Transverse colon (tissue), 4 donors: Measurements from ENCODE around the gene ATP11A. TPM values are rescaled to one million over a fixed set of nuclear protein-coding genes. Genes with fewer than 3 reads are reported as not detected.

ENCODE experiments used
- DNase-seq: peaks from one replicate; pipeline ENCODE4 v3.0.0-alpha.2; 2019
- H3K27ac ChIP-seq, 4 donors: fragments of 200-600 bp; sonication (generic); 2 replicates each; pipeline ENCODE4 v1.5.1; 2016 to 2018; ENCODE audit warnings: inconsistent platforms in 4 of 4
- H3K27me3 ChIP-seq: fragments of 200-600 bp; sonication (generic); 2 replicates; pipeline ENCODE4 v1.5.1; 2017; ENCODE audit warnings: inconsistent platforms
- H3K36me3 ChIP-seq, 4 donors: fragments of 200-600 bp; sonication (generic); 2 replicates each; pipeline ENCODE4 v1.5.1; 2017 to 2019; ENCODE audit warnings: inconsistent platforms in 4 of 4
- H3K4me1 ChIP-seq, 4 donors: fragments of 200-600 bp; sonication (generic); 2 replicates each; pipeline ENCODE4 v1.5.1; 2017 to 2020; ENCODE audit warnings: inconsistent platforms in 4 of 4
- H3K4me3 ChIP-seq, 4 donors: fragments of 200-600 bp; sonication (generic); 1 replicate in 1 of 4; 2 replicates in 3 of 4; pipeline versions ENCODE4 v1.5.1 to v1.6.1; 2017 to 2019; ENCODE audit warnings: inconsistent platforms in 4 of 4
- H3K9me3 ChIP-seq, 2 donors: fragments of 200-600 bp; sonication (generic); 2 replicates each; pipeline ENCODE4 v1.5.1; 2017 to 2019; ENCODE audit warnings: inconsistent platforms in 2 of 2
- EP300 ChIP-seq: sonication (generic); formaldehyde crosslinking; IDR thresholded peaks from one replicate; pipeline ENCODE4 v1.6.1; 2017; ENCODE audit warnings: antibody characterized with exemption, low read depth
- POLR2A ChIP-seq: fragments of 450-650 bp; IDR thresholded peaks from one replicate; pipeline ENCODE4 v1.6.1; 2016; ENCODE audit warnings: antibody characterized with exemption, mild to moderate bottlenecking, moderate library complexity
- POLR2AphosphoS5 ChIP-seq, 3 donors: sonication (generic); formaldehyde crosslinking; IDR thresholded peaks; one replicate each; pipeline ENCODE4 v1.6.1; 2016; ENCODE audit warnings: antibody characterized with exemption in 3 of 3
- WGBS, 2 donors: methylation state at CpG; one replicate each; pipeline ENCODE4 v1.1.5; 2018; ENCODE audit warnings: low coverage in 1 of 2; 5-methylcytosine and 5-hydroxymethylcytosine counted together
- in situ Hi-C, 4 donors: fragments of 200-750 bp; cut with MboI; loops; one replicate each; pipeline versions ENCODE4 v1.15.0 to v1.15.1; 2017; ENCODE audit warnings: low sequenced_read_pairs in 3 of 4, low pct_ligation_motif_present in 1 of 4, low pct_unique_long_range_greater_than_20kb in 1 of 4
- intact Hi-C: fragments of 100-400 bp; cut with DNase I; formaldehyde crosslinking; loops from one replicate; pipeline ENCODE4 v1.15.1; 2023; ENCODE audit warnings: low total_unique reads
- total RNA-seq, 4 donors: library from RNA; depleted of rRNA; stranded (reverse); fragments of >200 nt; gene quantifications; one replicate each; pipeline ENCODE4 v1.1.0, GENCODE V29; 2016
- TF ChIP-seq, protein P1 (sequence below), 5 experiments: fragments of 200-600 bp in 3 of 5; fragments of 450-650 bp in 2 of 5; sonication (generic) in 3 of 5; IDR thresholded peaks; 1 replicate in 2 of 5; 2 replicates in 3 of 5; pipeline ENCODE4 v1.5.1; 2016 to 2017; ENCODE audit warnings: antibody characterized with exemption in 5 of 5, inconsistent platforms in 3 of 5, mild to moderate bottlenecking in 2 of 5, moderate library complexity in 1 of 5

ATP11A gene
- total RNA-seq, 4 donors from 2014 or later: 10.2 to 17.5 (median 13.3) TPM

DNA sequence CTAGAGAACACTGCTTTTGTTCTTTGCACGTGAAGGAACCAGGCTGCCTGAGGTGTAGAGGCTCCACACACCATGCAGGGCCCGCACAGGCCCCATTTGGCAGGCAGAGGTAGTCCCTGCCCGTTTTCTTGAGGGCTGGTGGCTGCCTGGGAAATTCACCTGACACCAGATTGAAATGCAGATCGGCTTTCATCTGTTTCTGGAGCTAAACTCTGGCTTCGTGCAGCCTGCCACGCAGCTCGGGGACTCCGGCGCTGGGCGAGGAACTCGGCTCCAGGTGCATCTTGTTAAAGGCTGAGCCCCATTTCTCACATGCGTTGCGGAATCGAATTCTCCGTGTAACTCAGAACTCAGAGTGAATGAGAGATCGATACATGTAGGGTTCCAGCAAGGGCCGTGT is 37.7 kb downstream of the ATP11A start:
- in situ Hi-C loops: no loop called here
- H3K9me3 ChIP-seq: no peaks in the 10 kb centered on the region
- WGBS, 2 donors: 88% methylated on average over 17 of the region's 17 CpGs; no CpG with 5 or more reads in 1 of the 2 donors
- DNase-seq: no peak
- no peak for TF ChIP-seq POLR2A
- TF ChIP-seq, protein P1, sequence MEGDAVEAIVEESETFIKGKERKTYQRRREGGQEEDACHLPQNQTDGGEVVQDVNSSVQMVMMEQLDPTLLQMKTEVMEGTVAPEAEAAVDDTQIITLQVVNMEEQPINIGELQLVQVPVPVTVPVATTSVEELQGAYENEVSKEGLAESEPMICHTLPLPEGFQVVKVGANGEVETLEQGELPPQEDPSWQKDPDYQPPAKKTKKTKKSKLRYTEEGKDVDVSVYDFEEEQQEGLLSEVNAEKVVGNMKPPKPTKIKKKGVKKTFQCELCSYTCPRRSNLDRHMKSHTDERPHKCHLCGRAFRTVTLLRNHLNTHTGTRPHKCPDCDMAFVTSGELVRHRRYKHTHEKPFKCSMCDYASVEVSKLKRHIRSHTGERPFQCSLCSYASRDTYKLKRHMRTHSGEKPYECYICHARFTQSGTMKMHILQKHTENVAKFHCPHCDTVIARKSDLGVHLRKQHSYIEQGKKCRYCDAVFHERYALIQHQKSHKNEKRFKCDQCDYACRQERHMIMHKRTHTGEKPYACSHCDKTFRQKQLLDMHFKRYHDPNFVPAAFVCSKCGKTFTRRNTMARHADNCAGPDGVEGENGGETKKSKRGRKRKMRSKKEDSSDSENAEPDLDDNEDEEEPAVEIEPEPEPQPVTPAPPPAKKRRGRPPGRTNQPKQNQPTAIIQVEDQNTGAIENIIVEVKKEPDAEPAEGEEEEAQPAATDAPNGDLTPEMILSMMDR (IDR thresholded peaks at IDR 0.05): no peak
- no peak for TF ChIP-seq EP300
- TF ChIP-seq POLR2AphosphoS5 (IDR thresholded peaks at IDR 0.05): no peak
- no peak overlapping the region for H3K27ac ChIP-seq
- intact Hi-C loops: no loop called here
- no peaks in the 10 kb centered on the region for H3K27me3 ChIP-seq
- peaks cover 0 to 10% (median 2%) of the 10 kb centered on the region in 4 donors for H3K4me1 ChIP-seq
- no peaks in the 10 kb centered on the region for H3K36me3 ChIP-seq
- no peak overlapping the region for H3K4me3 ChIP-seq

DNA sequence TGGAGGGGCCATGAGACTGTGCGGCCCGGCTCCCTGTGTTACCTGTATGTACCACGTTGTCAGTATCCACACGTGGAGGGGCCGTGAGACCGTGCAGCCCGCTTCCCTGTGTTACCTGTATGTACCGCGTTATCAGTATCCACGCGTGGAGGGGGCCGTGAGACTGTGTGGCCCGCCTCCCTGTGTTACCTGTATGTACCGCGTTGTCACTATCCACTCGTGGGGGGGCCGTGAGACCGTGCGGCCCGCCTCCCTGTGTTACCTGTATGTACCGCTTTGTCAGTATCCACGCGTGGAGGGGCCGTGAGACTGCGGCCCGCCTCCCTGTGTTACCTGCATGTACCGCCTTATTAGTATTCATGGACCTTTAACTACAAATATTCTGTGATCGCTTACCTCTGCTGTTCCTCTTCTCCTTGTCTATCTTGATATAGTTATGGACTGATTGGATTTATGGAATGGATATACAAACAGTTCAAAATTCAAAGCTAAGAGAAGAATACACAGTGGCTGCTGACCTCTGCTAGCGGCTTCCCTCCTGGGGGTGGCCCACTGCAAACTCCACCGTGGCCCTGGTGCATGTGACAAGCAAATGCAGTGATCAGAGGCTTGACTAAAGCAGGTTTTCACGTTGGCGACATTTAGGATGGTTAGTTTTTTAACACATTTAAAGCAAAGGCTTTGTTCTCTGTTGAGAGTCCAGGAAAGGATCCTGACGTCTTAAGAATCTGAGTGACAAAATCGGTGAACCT is 38.7 kb downstream of the ATP11A start:
- intact Hi-C loops: no loop called here
- no peak overlapping the region for H3K27ac ChIP-seq
- H3K9me3 ChIP-seq: no peaks in the 10 kb centered on the region
- TF ChIP-seq POLR2AphosphoS5 (IDR thresholded peaks at IDR 0.05) (no peak), EP300 (no peak), POLR2A (no peak)
- TF ChIP-seq, protein P1 (IDR thresholded peaks at IDR 0.05): no peak
- WGBS, 2 donors: 93 to 99% methylated on average over 14 to 34 of the region's 34 CpGs
- H3K4me3 ChIP-seq: no peak overlapping the region
- no peaks in the 10 kb centered on the region for H3K27me3 ChIP-seq
- H3K4me1 ChIP-seq: peaks cover 0 to 6% (median 0%) of the 10 kb centered on the region in 4 donors
- no peak for DNase-seq
- in situ Hi-C loops: no loop called here
- H3K36me3 ChIP-seq: no peaks in the 10 kb centered on the region

DNA sequence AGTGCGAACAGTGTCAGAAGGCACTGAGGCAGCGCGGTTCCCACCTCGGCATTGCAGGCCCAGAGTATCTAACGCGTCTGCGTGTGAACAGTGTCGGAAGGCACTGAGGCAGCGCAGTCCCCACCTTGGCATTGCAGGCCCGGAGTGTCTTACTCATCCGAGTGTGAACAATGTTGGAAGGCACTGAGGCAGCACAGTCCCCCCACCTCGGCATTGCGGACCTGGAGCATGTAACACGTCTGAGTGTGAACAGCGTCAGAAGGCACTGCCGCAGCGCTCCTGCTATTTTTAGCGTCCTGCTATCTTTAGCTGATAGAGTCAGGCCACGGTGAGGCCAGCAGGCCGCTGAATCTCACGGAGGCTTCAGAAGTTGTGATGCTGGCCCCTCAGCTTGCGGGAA is 39.6 kb downstream of the ATP11A start:
- no peak for DNase-seq
- intact Hi-C loops (no loop called here), in situ Hi-C loops (no loop called here)
- peaks cover 0 to 6% (median 0%) of the 10 kb centered on the region in 4 donors for H3K4me1 ChIP-seq
- H3K9me3 ChIP-seq: no peaks in the 10 kb centered on the region
- no peaks in the 10 kb centered on the region for H3K27me3 ChIP-seq
- TF ChIP-seq POLR2AphosphoS5 (IDR thresholded peaks at IDR 0.05) (no peak), EP300 (no peak), POLR2A (no peak)
- TF ChIP-seq, protein P1 (IDR thresholded peaks at IDR 0.05): no peak
- H3K4me3 ChIP-seq: no peak overlapping the region
- no peak overlapping the region for H3K27ac ChIP-seq
- no peaks in the 10 kb centered on the region for H3K36me3 ChIP-seq
- WGBS, 2 donors: 91% methylated on average over 22 of the region's 22 CpGs; no CpG with 5 or more reads in 1 of the 2 donors

DNA sequence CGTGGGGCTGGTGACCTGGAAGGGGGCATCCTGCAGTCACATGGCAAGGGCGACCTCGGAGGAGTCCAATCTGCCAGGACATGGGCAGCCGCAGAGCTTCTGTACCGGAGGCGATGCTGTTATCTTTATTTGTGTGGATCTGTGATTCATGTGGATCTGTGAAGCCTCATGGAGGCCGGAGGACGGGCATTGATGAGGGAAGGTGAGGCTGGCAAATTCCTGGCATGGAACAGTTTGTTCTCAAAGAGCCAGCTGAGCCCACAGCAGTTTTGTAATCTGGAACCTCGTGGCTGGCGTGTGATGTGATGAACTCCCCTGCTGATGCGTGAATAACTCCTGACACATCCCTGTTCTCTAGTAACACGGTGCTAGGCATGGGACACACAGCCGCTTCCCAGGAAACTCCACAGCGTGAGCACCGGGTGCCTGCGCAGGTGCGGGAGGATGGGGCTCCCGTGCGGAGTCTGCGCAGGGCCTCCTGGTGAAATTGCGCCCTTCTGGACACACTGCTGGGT is 40.4 kb downstream of the ATP11A start:
- Histone ChIP-seq H3K27me3 (no peaks in the 10 kb centered on the region), H3K4me3 (no peak overlapping the region), H3K4me1 (peaks cover 0 to 6% (median 0%) of the 10 kb centered on the region in 4 donors), H3K36me3 (no peaks in the 10 kb centered on the region), H3K27ac (no peak overlapping the region), H3K9me3 (no peaks in the 10 kb centered on the region)
- in situ Hi-C loops: no loop called here
- WGBS, 2 donors: 93 to 95% methylated on average over 7 to 20 of the region's 21 CpGs
- intact Hi-C loops: no loop called here
- no peak for DNase-seq
- TF ChIP-seq EP300 (no peak), POLR2AphosphoS5 (IDR thresholded peaks at IDR 0.05) (no peak), POLR2A (no peak)
- TF ChIP-seq, protein P1 (IDR thresholded peaks at IDR 0.05): no peak
